ENCODE results near the gene CBX1.

The CBX1 gene

DNA sequence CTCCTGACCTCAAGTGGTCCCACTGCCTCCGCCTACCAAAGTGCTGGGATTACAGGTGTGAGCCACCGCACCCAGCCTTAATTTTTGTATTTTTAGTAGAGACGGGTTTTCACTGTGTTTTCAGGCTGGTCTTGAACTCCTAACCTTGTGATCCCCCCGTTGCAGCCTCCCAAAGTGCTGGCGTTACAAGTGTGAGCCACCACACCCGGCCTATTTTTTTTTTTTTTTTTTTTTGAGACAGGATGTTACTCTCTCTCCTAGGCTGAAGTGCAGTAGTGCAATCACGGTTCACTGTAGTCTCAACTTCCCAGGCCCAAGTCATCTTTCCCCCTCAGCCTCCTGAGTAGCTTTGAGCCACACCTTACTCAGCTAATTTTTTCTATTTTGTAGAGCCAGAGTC, 3.2 kb upstream of the CBX1 start:
- TF ChIP-seq, protein P1, sequence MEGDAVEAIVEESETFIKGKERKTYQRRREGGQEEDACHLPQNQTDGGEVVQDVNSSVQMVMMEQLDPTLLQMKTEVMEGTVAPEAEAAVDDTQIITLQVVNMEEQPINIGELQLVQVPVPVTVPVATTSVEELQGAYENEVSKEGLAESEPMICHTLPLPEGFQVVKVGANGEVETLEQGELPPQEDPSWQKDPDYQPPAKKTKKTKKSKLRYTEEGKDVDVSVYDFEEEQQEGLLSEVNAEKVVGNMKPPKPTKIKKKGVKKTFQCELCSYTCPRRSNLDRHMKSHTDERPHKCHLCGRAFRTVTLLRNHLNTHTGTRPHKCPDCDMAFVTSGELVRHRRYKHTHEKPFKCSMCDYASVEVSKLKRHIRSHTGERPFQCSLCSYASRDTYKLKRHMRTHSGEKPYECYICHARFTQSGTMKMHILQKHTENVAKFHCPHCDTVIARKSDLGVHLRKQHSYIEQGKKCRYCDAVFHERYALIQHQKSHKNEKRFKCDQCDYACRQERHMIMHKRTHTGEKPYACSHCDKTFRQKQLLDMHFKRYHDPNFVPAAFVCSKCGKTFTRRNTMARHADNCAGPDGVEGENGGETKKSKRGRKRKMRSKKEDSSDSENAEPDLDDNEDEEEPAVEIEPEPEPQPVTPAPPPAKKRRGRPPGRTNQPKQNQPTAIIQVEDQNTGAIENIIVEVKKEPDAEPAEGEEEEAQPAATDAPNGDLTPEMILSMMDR (IDR thresholded peaks at IDR 0.05; ENCODE audit: extremely low read depth, missing control alignments), result no peak
- DNase-seq (ENCODE audit: low spot score), result no peak

GRCh38 chr17:48102798-48103715, 1.8 kb upstream of the CBX1 start:
- no peak for DNase-seq (ENCODE audit: low spot score)
- TF ChIP-seq, protein P1 (IDR thresholded peaks at IDR 0.05; ENCODE audit: extremely low read depth, missing control alignments), result no peak

- TF ChIP-seq, protein P1 (IDR thresholded peaks at IDR 0.05; ENCODE audit: extremely low read depth, missing control alignments), result no peak
- no peak for DNase-seq (ENCODE audit: low spot score)
These were observed 919 bp upstream of the CBX1 start for GRCh38 chr17:48102043-48102750.

GRCh38 chr17:48100591-48101011, 677 bp downstream of the CBX1 start:
- TF ChIP-seq, protein P1 (IDR thresholded peaks at IDR 0.05; ENCODE audit: extremely low read depth, missing control alignments), result no peak
- peak; percentile 16 for DNase-seq (ENCODE audit: low spot score)

GRCh38 chr17:48100160-48100559, 1.1 kb downstream of the CBX1 start:
- DNase-seq (ENCODE audit: low spot score), result no peak
- TF ChIP-seq, protein P1 (IDR thresholded peaks at IDR 0.05; ENCODE audit: extremely low read depth, missing control alignments), result no peak

DNA sequence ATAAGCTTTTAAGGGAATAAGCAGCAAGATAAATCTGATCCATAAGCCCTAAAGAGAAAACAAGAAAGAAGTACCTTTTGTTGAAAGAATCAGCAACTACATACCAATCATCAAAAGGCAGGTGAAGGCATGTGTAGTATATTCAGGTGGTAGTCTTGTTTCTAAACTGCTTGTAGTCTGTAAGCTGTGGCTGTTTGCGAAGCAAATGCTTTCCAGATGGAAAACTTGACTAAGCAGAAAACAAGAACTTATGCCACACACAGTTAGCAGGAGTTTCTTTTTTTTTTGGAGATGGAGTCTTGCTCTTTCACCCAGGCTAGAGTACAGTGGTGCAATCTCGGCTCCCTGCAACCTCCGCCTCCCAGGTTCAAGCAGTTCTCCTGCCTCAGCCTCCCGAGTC, 5.7 kb downstream of the CBX1 start:
- TF ChIP-seq, protein P1 (IDR thresholded peaks at IDR 0.05; ENCODE audit: extremely low read depth, missing control alignments), result no peak
- DNase-seq (ENCODE audit: low spot score), result no peak
